Left ventricle myocardium inferior (tissue), 1 donor: ENCODE data around the gene MOGAT2. TPM values are rescaled to one million over a fixed set of nuclear protein-coding genes. Genes with fewer than 3 reads are reported as not detected.
A peak's percentile ranks its signal among the peaks of the same experiment; 100 is the strongest.

Experiments
- DNase-seq: peaks from one replicate; pipeline ENCODE4 v3.0.0-alpha.2; 2020
- H3K27ac ChIP-seq: fragments of 200-600 bp; replicated peaks from 2 replicates; pipeline ENCODE4 v1.8.0; 2021
- H3K27me3 ChIP-seq: fragments of 200-600 bp; 2 replicates; pipeline ENCODE4 v1.8.0; 2021; ENCODE audit warnings: low read depth
- H3K36me3 ChIP-seq: fragments of 200-600 bp; 2 replicates; pipeline ENCODE4 v1.8.0; 2021
- H3K4me1 ChIP-seq: fragments of 200-600 bp; 2 replicates; pipeline ENCODE4 v1.8.0; 2021
- H3K4me3 ChIP-seq: fragments of 200-600 bp; 2 replicates; pipeline ENCODE4 v1.8.0; 2021; ENCODE audit warnings: mild to moderate bottlenecking, moderate library complexity
- H3K9me3 ChIP-seq: fragments of 200-600 bp; replicated peaks from 2 replicates; pipeline ENCODE4 v1.8.0; 2021
- CTCF ChIP-seq: fragments of 200-600 bp; IDR thresholded peaks from 2 replicates; pipeline ENCODE4 v1.8.0; 2021; ENCODE audit warnings: antibody characterized with exemption, mild to moderate bottlenecking, borderline replicate concordance
- intact Hi-C: fragments of 100-400 bp; cut with micrococcal nuclease; formaldehyde crosslinking; loops from one replicate; pipeline ENCODE4 v1.11.0; 2022
- total RNA-seq: library from RNA; stranded (reverse); fragmentation: NEBNext Ultra II Directional; extraction: Animal tissue kit (Norgen Biotek cat#: 25700); gene quantifications from one replicate; pipeline ENCODE4 v1.2.1, GENCODE V29; 2021
- donor health status: DM: no; HTN: yes; CAD: no; lungs with severe emphysema.

Gene MOGAT2
- total RNA-seq, 1 donor from 2014 or later: not detected

- intact Hi-C loops: no loop called here
- TF ChIP-seq CTCF: no peak
- Histone ChIP-seq H3K27me3 (no peaks in the 10 kb centered on the region), H3K27ac (no peak overlapping the region), H3K9me3 (no peaks in the 10 kb centered on the region), H3K4me1 (peaks cover 10% of the 10 kb centered on the region), H3K4me3 (no peak overlapping the region), H3K36me3 (no peaks in the 10 kb centered on the region)
- DNase-seq: no peak
Observed at GRCh38 chr11:75700940-75701339, 16.7 kb upstream of the MOGAT2 start.

DNA sequence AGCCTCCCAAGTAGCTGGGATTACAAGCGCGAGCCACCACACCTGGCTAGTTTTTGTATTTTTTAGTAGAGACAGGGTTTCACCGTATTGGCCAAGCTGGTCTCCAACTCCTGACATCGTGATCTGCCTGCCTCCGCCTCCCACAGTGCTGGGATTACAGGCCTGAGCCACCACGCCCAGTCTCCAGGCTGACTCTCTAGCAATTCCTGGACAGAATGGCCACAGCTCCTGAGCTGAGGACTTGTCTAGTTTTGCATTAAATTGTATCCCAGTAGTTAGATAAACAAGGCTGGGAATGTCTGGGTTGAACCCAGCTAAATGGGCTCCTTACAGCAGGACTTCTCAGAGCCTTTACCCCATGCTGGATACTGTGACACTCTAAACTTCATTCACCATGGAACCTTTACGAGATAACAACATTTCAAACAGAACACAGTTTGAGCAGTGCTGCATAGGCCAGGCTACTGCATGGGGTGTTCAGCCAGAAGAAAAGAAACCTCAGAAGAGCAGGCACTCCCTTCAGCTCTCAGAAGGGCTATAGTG is 13.9 kb upstream of the MOGAT2 start:
- Histone ChIP-seq H3K36me3 (no peaks in the 10 kb centered on the region), H3K4me1 (peaks cover 13% of the 10 kb centered on the region), H3K27ac (no peak overlapping the region), H3K4me3 (no peak overlapping the region), H3K27me3 (no peaks in the 10 kb centered on the region), H3K9me3 (no peaks in the 10 kb centered on the region)
- no peak for DNase-seq
- intact Hi-C loops: no loop called here
- no peak for TF ChIP-seq CTCF

- no peak for TF ChIP-seq CTCF
- intact Hi-C loops: no loop called here
- Histone ChIP-seq H3K4me3 (no peak overlapping the region), H3K4me1 (peaks cover 11% of the 10 kb centered on the region), H3K27ac (no peak overlapping the region), H3K27me3 (no peaks in the 10 kb centered on the region), H3K36me3 (no peaks in the 10 kb centered on the region), H3K9me3 (peaks cover 6% of the 10 kb centered on the region)
- no peak for DNase-seq
Observed at GRCh38 chr11:75705541-75705940, 12.1 kb upstream of the MOGAT2 start.

GRCh38 chr11:75706260-75706729 is 11.3 kb upstream of the MOGAT2 start:
- Histone ChIP-seq H3K27ac (no peak overlapping the region), H3K4me1 (peaks cover 4% of the 10 kb centered on the region), H3K9me3 (peaks cover 6% of the 10 kb centered on the region), H3K36me3 (no peaks in the 10 kb centered on the region), H3K27me3 (no peaks in the 10 kb centered on the region), H3K4me3 (no peak overlapping the region)
- peak; percentile 95 for TF ChIP-seq CTCF
- DNase-seq: peak; percentile 68
- intact Hi-C loops: no loop called here

DNA sequence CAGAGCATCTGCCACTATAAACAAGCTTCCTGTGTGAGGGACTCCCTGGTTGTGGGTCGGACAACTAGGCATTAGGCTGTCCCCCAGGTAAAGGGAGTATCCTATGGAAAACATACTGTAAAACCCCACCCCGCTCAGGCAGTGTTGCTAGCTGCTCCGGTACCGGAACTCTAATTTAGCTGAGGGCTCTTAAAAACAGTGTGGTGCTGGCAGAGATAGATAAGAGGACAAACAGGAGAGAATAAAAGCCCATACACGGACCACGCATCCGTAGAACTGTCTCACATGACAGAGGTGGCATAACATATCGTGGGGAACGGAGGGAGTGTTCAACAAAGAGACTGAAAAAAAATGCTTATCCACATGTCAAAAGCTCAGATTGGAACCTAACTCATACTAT is 3.4 kb upstream of the MOGAT2 start:
- no peak for DNase-seq
- no peaks in the 10 kb centered on the region for H3K27me3 ChIP-seq
- H3K4me1 ChIP-seq: peaks cover 16% of the 10 kb centered on the region
- no peaks in the 10 kb centered on the region for H3K36me3 ChIP-seq
- no peak overlapping the region for H3K4me3 ChIP-seq
- H3K9me3 ChIP-seq: peaks cover 6% of the 10 kb centered on the region
- intact Hi-C loops: no loop called here
- H3K27ac ChIP-seq: no peak overlapping the region
- no peak for TF ChIP-seq CTCF
